Pancreas (tissue), 10 donors: Measurements from ENCODE around the gene ZNF71. TPM values are rescaled to one million over a fixed set of nuclear protein-coding genes. Genes with fewer than 3 reads are reported as not detected.

Source experiments
- ATAC-seq, 4 donors: fragments of 200-7000 bp; cut with Tn5 transposase; one replicate each; pipeline versions ENCODE4 v1.8.0 to v1.9.1; 2020; ENCODE audit warnings: mild to moderate bottlenecking in 4 of 4, moderate library complexity in 4 of 4
- DNase-seq, 6 donors: peaks; one replicate each; pipeline ENCODE4 v3.0.0-alpha.2; 2020
- FAIRE-seq: peaks from 2 replicates; lab custom pipeline; 2012; peaks lifted over from hg19 to GRCh38; lab: Jason Lieb, UNC
- H3K27ac ChIP-seq, 4 donors: fragments of 200-600 bp; sonication (generic); 1 replicate in 3 of 4; 2 replicates in 1 of 4; pipeline versions ENCODE4 v1.5.0 to v1.8.0; 2020
- H3K27me3 ChIP-seq, 4 donors: fragments of 200-600 bp; one replicate each; pipeline ENCODE4 v1.8.0; 2021
- H3K36me3 ChIP-seq, 3 donors: fragments of 200-600 bp; sonication (generic) in 1 of 3; one replicate each; pipeline versions ENCODE4 v1.5.0 to v1.8.0; 2020 to 2021
- H3K4me1 ChIP-seq, 3 donors: fragments of 200-600 bp; one replicate each; pipeline ENCODE4 v1.8.0; 2021
- H3K4me3 ChIP-seq, 4 donors: fragments of 200-600 bp; sonication (generic) in 2 of 4; one replicate each; pipeline versions ENCODE4 v1.5.0 to v1.8.0; 2020 to 2021
- H3K9me3 ChIP-seq, 4 donors: fragments of 200-600 bp; one replicate each; pipeline ENCODE4 v1.8.0; 2021
- CTCF ChIP-seq, 4 donors: fragments of 200-600 bp; sonication (generic) in 3 of 4; IDR thresholded peaks; one replicate each; pipeline versions ENCODE4 v1.5.0 to v1.8.0; 2021; ENCODE audit warnings: antibody characterized with exemption in 4 of 4
- WGBS, 2 donors: extraction: QIAGEN DNeasy Blood & Tissue Kit; methylation state at CpG; one replicate each; pipeline ENCODE4 v1.1.7; 2013; 5-methylcytosine and 5-hydroxymethylcytosine counted together
- intact Hi-C, 3 donors: fragments of 100-400 bp; cut with DNase I; formaldehyde crosslinking; loops; one replicate each; pipeline versions ENCODE4 v1.11.1 to v1.14.2; 2022
- polyA plus RNA-seq, 2 donors: library from polyadenylated mRNA; stranded (reverse); fragments of 200-250 nt; gene quantifications; one replicate each; pipeline ENCODE4 v1.2.3, GENCODE V29; 2013
- total RNA-seq, 6 donors: library from RNA; stranded (reverse); fragmentation: NEBNext Ultra II Directional in 4 of 6; extraction: Animal tissue kit (Norgen Biotek cat#: 25700) in 4 of 6; gene quantifications; one replicate each; pipeline versions ENCODE4 v1.2.1 to v1.2.4, GENCODE V29; 2021 to 2023
- donor health status: healthy with polysubstance abuse.
- donor health status: DM: no; HTN: no; CAD: no; lungs with moderate emphysema.
- donor health status: DM: no; HTN: no; CAD: no.
- donor health status: control.
- donor health status: control.
- donor health status: Bipolar disorder and iron deficiency.
- donor health status: DM: yes; HTN: yes; CAD: no.
- donor health status: DM: no; HTN: no; CAD: no.
- donor health status: DM: no; HTN: no; CAD: no.
- donor health status: DM: yes; HTN: yes; CAD: no.

Gene ZNF71
- total and polyA plus RNA-seq, 8 donors: 1.8 to 4.1 (median 2.0) TPM

- TF ChIP-seq CTCF (IDR thresholded peaks at IDR 0.05): no peak
- Histone ChIP-seq H3K36me3 (no peaks in the 10 kb centered on the region), H3K27ac (no peak overlapping the region), H3K27me3 (no peaks in the 10 kb centered on the region), H3K9me3 (no peaks in the 10 kb centered on the region), H3K4me3 (no peak overlapping the region), H3K4me1 (no peaks in the 10 kb centered on the region)
- WGBS, 2 donors: 89 to 91% methylated on average over 43 of the region's 43 CpGs
- FAIRE-seq (no peak), ATAC-seq (no peak), DNase-seq (no peak)
- intact Hi-C loops: no loop called here
These were observed 69.4 kb downstream of the ZNF71 start for GRCh38 chr19:56664511-56664910.

GRCh38 chr19:56667311-56667870 lies 72.3 kb downstream of the ZNF71 start:
- no peak overlapping the region for H3K4me3 ChIP-seq
- no peaks in the 10 kb centered on the region for H3K4me1 ChIP-seq
- H3K27ac ChIP-seq: no peak overlapping the region
- ATAC-seq (no peak), DNase-seq (no peak), FAIRE-seq (no peak)
- no peaks in the 10 kb centered on the region for H3K27me3 ChIP-seq
- H3K9me3 ChIP-seq: no peaks in the 10 kb centered on the region
- intact Hi-C loops: no loop called here
- no peaks in the 10 kb centered on the region for H3K36me3 ChIP-seq
- TF ChIP-seq CTCF (IDR thresholded peaks at IDR 0.05): no peak
- 67 to 85% methylated on average over 6 of the region's 6 CpGs for WGBS, 2 donors

GRCh38 chr19:56668676-56669075 lies 73.6 kb downstream of the ZNF71 start:
- intact Hi-C loops: no loop called here
- Histone ChIP-seq H3K36me3 (no peaks in the 10 kb centered on the region), H3K27ac (no peak overlapping the region), H3K27me3 (no peaks in the 10 kb centered on the region), H3K4me3 (no peak overlapping the region), H3K9me3 (no peaks in the 10 kb centered on the region), H3K4me1 (no peaks in the 10 kb centered on the region)
- 83 to 96% methylated on average over 9 of the region's 9 CpGs for WGBS, 2 donors
- FAIRE-seq (no peak), DNase-seq (no peak), ATAC-seq (no peak)
- TF ChIP-seq CTCF (IDR thresholded peaks at IDR 0.05): no peak

GRCh38 chr19:56670401-56670960 lies 75.4 kb downstream of the ZNF71 start:
- no peak overlapping the region for H3K27ac ChIP-seq
- ATAC-seq (no peak), DNase-seq (no peak), FAIRE-seq (no peak)
- H3K27me3 ChIP-seq: no peaks in the 10 kb centered on the region
- peak overlapping the region in 3 of 4 donors; percentile 41 to 61 (median 53) for H3K4me3 ChIP-seq
- no peaks in the 10 kb centered on the region for H3K9me3 ChIP-seq
- H3K36me3 ChIP-seq: no peaks in the 10 kb centered on the region
- intact Hi-C loops: no loop called here
- WGBS, 2 donors: 60 to 69% methylated on average over 17 of the region's 17 CpGs
- no peak for TF ChIP-seq CTCF (IDR thresholded peaks at IDR 0.05)
- no peaks in the 10 kb centered on the region for H3K4me1 ChIP-seq

GRCh38 chr19:56670961-56671612 lies 76.0 kb downstream of the ZNF71 start:
- Histone ChIP-seq H3K4me1 (no peaks in the 10 kb centered on the region), H3K27ac (peak overlapping the region in 2 of 4 donors; percentile 31 to 44), H3K9me3 (no peaks in the 10 kb centered on the region), H3K4me3 (peak overlapping the region; percentile 18 to 61 (median 47)), H3K27me3 (no peaks in the 10 kb centered on the region), H3K36me3 (no peaks in the 10 kb centered on the region)
- WGBS, 2 donors: 12% methylated on average over 35 of the region's 35 CpGs
- ATAC-seq (peak; percentile 61 to 82 (median 74)), FAIRE-seq (no peak), DNase-seq (peak in 5 of 6 donors; percentile 49 to 76 (median 69))
- no peak for TF ChIP-seq CTCF (IDR thresholded peaks at IDR 0.05)
- intact Hi-C loops: no loop called here
